ENCODE results near the gene KCNF1. TPM values are rescaled to one million over a fixed set of nuclear protein-coding genes. Genes with fewer than 3 reads are reported as not detected.

Gene KCNF1
- total and polyA plus RNA-seq, 2 experiments from 2014 or later: 0.75 to 1.3 TPM

DNA sequence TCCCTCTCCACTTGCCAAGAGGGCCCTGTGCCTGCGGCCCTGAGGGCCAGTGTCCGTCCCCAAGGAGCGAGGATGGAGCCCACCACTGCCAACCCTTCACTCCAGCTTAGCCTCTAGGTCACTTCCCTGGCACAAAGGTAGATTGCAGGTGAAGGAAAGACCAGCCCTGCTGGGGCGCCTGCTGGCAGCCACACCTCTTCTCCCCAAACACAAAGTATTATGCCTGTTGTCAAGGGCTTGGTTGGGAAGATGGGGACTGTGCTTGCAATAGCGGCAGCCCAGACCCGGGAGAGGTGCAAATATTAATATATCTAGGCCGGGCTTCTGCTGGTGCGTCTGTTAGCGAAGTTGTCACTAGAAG lies 7.7 kb downstream of the KCNF1 start:
- Histone ChIP-seq H3K36me3 (no peaks in the 10 kb centered on the region), H3K9me3 (ENCODE audit: low read depth) (no peaks in the 10 kb centered on the region), H3K4me1 (ENCODE audit: low read depth) (no peaks in the 10 kb centered on the region), H3K27me3 (no peaks in the 10 kb centered on the region), H3K4me3 (no peak overlapping the region), H3K27ac (no peak overlapping the region)
- TF ChIP-seq, protein P1, sequence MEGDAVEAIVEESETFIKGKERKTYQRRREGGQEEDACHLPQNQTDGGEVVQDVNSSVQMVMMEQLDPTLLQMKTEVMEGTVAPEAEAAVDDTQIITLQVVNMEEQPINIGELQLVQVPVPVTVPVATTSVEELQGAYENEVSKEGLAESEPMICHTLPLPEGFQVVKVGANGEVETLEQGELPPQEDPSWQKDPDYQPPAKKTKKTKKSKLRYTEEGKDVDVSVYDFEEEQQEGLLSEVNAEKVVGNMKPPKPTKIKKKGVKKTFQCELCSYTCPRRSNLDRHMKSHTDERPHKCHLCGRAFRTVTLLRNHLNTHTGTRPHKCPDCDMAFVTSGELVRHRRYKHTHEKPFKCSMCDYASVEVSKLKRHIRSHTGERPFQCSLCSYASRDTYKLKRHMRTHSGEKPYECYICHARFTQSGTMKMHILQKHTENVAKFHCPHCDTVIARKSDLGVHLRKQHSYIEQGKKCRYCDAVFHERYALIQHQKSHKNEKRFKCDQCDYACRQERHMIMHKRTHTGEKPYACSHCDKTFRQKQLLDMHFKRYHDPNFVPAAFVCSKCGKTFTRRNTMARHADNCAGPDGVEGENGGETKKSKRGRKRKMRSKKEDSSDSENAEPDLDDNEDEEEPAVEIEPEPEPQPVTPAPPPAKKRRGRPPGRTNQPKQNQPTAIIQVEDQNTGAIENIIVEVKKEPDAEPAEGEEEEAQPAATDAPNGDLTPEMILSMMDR (IDR thresholded peaks at IDR 0.05; ENCODE audit: low read depth, low read length): no peak
- DNase-seq (ENCODE audit: low read depth in 1 of 2, low spot score in 1 of 2): no peak

DNA sequence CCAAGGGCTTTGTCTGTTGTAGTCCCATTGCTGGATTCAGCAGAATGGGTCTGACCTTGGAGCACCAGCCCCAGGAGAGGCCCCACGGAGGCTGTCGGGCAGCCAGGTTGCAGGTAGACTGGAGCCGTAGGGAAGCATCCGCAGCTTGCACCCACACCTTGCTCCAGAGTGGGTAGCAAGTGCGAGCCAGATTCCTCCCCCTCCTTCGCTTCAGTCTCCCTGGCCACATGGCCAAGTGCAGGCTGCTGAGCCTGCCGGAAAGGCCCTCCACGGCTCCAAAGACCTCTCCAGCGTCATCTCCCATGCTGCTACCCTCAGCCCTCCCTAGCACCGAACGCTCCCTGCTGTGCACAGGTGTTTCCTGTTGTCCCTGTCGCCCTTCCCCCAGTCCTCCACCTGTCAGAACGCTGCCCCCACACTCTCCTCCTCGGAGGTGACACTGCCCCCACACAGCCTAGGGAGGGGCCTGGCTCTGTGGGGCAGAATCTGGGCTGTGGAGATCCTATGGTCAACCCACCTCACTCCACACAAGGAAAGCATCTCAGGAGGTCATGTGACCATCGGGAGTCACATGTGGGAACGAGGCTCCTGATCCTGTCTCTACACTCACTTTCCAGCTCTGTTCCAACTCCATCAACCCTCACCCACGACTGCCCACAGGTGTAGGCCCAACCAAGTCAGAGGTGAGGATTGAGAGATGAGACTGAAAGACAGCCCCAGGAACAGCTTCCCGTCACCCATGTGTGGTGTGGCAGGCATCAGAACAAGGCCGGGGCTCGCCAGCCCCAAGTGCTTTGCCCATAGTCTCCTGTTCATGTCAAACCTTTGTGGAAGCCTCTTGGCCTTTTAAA lies 8.3 kb downstream of the KCNF1 start:
- TF ChIP-seq, protein P1 (IDR thresholded peaks at IDR 0.05; ENCODE audit: low read depth, low read length): no peak
- H3K27ac ChIP-seq: no peak overlapping the region
- no peaks in the 10 kb centered on the region for H3K9me3 ChIP-seq (ENCODE audit: low read depth)
- no peaks in the 10 kb centered on the region for H3K27me3 ChIP-seq
- DNase-seq (ENCODE audit: low read depth in 1 of 2, low spot score in 1 of 2): no peak
- no peaks in the 10 kb centered on the region for H3K4me1 ChIP-seq (ENCODE audit: low read depth)
- H3K36me3 ChIP-seq: no peaks in the 10 kb centered on the region
- no peak overlapping the region for H3K4me3 ChIP-seq

DNA sequence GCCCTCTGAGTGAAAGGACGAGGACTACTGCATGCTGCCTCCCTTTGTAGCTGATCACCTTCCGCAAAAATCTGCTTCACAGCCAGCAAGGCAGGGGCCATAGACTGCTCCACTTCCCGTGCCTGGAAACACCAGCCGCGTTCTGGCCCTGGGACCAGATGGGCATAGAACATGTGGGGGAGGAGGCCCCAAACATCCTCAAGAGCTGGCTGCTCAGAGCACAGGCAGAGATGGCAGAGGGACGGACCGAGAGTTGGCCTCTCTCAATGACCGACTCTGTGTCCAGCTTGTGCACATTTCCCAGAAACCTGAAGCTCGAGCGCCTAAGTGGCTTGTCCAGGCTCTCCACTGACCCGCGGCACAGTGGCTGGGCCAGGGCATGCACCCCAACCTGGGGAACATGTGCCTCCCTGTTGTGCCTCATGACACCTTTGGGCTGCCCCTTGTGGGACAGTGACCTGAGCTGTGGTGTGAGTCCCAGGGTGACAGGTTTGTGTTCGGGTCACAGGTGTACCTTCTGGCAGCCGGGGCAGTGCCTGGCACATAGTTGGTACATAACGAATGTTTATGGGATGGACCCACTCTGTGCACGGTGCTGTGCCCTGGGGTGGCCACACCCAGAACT lies 9.1 kb downstream of the KCNF1 start:
- no peaks in the 10 kb centered on the region for H3K4me1 ChIP-seq (ENCODE audit: low read depth)
- no peak overlapping the region for H3K4me3 ChIP-seq
- DNase-seq (ENCODE audit: low read depth in 1 of 2, low spot score in 1 of 2): no peak
- no peaks in the 10 kb centered on the region for H3K36me3 ChIP-seq
- no peak overlapping the region for H3K27ac ChIP-seq
- TF ChIP-seq, protein P1 (IDR thresholded peaks at IDR 0.05; ENCODE audit: low read depth, low read length): no peak
- H3K9me3 ChIP-seq (ENCODE audit: low read depth): no peaks in the 10 kb centered on the region
- no peaks in the 10 kb centered on the region for H3K27me3 ChIP-seq

DNA sequence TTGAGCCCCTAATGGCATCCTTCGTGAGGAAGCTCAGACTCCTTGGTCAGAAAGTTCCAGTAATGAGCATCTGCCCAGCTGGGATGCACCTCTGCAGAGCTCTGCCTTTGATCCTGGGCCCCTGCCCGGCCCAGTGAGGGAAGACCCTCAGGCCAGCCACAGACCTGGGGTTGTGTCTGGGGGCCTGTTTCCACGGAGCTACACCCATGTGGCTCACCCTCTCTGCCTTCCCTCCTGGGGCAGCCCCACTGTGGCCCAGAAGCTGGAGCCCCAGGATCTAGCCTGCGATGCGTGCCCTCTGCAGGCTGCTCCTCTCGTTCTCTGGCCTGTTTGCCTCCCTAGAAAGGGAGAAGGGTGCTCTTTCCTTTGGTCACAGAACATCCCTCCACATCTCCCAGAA lies 9.8 kb downstream of the KCNF1 start:
- Histone ChIP-seq H3K27ac (no peak overlapping the region), H3K36me3 (no peaks in the 10 kb centered on the region), H3K27me3 (no peaks in the 10 kb centered on the region), H3K4me1 (ENCODE audit: low read depth) (no peaks in the 10 kb centered on the region), H3K4me3 (no peak overlapping the region), H3K9me3 (ENCODE audit: low read depth) (no peaks in the 10 kb centered on the region)
- TF ChIP-seq, protein P1 (IDR thresholded peaks at IDR 0.05; ENCODE audit: low read depth, low read length): no peak
- DNase-seq (ENCODE audit: low read depth in 1 of 2, low spot score in 1 of 2): no peak

DNA sequence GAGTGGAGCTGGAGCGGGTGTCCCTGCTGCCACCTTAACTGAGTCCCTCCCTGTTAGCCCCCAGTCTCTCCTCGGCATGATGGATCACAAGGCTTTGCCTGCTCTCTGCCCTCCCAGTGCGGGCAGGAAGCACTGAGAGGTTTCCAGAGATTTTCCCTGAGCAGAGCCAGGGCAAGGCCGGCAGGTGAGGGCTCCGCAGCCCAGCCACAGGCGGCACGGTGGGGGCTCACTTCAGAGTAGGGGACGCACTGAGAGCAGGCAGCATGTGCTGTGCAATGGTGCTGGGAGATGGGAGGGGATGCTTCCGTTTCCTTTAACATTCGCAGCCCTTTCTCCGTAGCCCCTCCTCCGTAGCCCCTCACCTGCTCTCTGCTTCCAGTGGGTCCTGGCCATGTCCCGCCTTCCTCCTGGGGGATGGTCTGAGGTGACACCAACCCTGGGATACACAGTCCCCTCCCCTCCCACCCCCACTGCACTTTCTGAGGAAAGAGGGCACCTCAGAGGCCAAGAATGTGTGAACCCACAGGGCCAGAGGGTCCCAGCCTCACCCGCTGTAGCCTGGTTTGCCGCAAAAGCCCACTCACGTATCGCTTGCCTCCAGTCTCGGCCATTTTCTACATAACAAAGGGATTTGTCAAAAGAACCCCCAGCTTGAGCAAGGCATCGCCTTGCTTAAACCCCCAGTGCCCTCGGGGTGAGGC lies 10.7 kb downstream of the KCNF1 start:
- DNase-seq (ENCODE audit: low read depth in 1 of 2, low spot score in 1 of 2): no peak
- H3K36me3 ChIP-seq: no peaks in the 10 kb centered on the region
- H3K27ac ChIP-seq: no peak overlapping the region
- H3K4me3 ChIP-seq: no peak overlapping the region
- TF ChIP-seq, protein P1 (IDR thresholded peaks at IDR 0.05; ENCODE audit: low read depth, low read length): no peak
- H3K9me3 ChIP-seq (ENCODE audit: low read depth): no peaks in the 10 kb centered on the region
- H3K27me3 ChIP-seq: no peaks in the 10 kb centered on the region
- H3K4me1 ChIP-seq (ENCODE audit: low read depth): no peaks in the 10 kb centered on the region

All from cardiac muscle cell (in vitro differentiated cells and primary cell).